Forelimb muscle (tissue), 1 donor: ENCODE measurements around the gene CAPN9. TPM values are rescaled to one million over a fixed set of nuclear protein-coding genes. Genes with fewer than 3 reads are reported as not detected.
"Not testable (repeated sequence)": the region's sequence is repeated elsewhere in the genome, so short reads cannot be mapped to it uniquely, and the experiment has no call there.

Source experiments
- DNase-seq: peaks from one replicate; pipeline ENCODE4 v3.0.0-alpha.2; 2013; ENCODE audit warnings: low read depth
- polyA plus RNA-seq: library from polyadenylated mRNA; unstranded; fragments of 120-200 nt; gene quantifications from one replicate; pipeline ENCODE4 v1.2.1, GENCODE V29; 2013; ENCODE audit not compliant: insufficient read length

CAPN9 gene
- polyA plus RNA-seq, result 0.47 TPM

GRCh38 chr1:230747127-230747730, at the start of gene CAPN9:
TSS of gene CAPN9 (plus strand) at chr1:230747388. CDS start at chr1:230747497, 109 bp downstream.
- DNase-seq, result no peak

DNA sequence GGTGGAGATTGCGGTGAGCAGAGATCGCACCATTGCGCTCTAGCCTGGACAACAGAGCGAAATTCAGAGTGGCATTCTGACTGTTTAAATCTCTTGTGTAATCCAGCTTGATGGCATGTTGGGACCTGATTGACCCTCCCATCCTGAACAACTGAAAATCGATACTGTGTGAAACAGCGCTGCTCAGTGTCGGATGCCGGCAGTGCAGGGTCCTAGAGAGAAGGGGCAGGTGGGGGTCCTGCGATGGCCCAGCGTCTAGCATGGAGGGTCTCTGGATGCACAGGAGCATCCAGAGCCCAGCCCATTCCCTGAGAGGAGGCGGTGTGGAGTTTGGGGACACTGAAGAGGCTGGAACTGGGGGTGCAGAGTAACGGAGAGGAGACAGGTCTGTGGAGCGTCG, 49.1 kb upstream of the CAPN9 start:
- no peak for DNase-seq

DNA sequence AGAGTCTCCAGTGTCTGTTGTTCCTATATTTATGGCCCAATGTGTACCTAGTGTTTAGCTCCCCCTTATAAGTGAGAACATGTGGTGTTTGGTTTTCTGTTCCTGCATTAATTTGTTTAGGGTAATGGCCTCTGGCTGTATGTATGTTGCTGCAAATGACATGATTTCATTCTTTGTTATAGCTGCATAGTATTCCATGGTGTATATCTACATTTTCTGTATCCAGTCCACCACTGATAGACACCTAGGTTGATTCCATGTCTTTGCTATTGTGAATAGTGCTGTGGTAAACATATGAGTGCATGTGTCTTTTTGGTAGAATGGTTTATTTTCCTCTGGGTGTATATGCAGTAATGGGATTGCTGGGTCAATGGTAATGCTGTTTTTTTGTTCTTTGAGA, 48.2 kb upstream of the CAPN9 start:
- not testable (repeated sequence) for DNase-seq

DNA sequence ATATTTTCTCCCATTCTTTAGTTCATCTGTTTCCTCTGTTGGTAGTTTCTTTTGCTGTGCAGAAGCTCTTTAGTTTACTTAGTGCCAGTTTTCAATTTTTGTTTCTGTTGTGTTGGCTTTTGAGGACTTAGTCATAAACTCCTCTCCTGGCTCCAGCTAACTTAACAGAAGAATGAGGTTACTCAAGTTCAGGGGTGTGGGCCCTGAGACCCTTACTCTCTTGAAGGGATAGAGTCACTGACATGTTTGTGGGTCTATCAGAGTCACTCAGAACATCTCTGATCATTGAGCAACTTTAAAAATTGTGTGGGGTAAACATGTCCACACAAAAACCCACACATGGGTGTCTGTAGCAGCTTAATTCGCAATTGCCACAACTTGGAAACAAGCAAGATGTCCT, 47.5 kb upstream of the CAPN9 start:
- no peak for DNase-seq

DNA sequence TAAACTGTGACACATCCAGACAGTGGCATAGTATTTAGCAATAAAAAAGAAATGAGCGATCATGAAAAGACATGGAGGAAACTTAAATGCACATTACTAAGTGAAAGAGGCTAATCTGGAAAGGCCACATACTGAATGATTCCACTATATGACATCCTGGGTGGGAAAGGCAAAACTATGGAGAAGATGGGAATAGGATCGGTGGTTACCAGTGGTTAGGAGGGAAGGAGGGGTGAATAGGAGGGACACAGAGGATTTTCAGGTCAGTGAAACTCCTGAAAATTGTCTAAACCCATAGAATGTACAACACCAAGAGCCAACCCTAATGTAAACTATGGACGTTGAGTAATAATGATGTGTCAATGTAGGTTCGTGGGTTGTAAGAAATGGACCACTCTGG, 47.1 kb upstream of the CAPN9 start:
- no peak for DNase-seq

GRCh38 chr1:230701434-230701833, 45.8 kb upstream of the CAPN9 start:
- DNase-seq, result no peak

GRCh38 chr1:230701895-230702768, 45.1 kb upstream of the CAPN9 start:
- DNase-seq, result no peak

GRCh38 chr1:230702934-230703678, 44.1 kb upstream of the CAPN9 start:
- DNase-seq, result no peak

DNA sequence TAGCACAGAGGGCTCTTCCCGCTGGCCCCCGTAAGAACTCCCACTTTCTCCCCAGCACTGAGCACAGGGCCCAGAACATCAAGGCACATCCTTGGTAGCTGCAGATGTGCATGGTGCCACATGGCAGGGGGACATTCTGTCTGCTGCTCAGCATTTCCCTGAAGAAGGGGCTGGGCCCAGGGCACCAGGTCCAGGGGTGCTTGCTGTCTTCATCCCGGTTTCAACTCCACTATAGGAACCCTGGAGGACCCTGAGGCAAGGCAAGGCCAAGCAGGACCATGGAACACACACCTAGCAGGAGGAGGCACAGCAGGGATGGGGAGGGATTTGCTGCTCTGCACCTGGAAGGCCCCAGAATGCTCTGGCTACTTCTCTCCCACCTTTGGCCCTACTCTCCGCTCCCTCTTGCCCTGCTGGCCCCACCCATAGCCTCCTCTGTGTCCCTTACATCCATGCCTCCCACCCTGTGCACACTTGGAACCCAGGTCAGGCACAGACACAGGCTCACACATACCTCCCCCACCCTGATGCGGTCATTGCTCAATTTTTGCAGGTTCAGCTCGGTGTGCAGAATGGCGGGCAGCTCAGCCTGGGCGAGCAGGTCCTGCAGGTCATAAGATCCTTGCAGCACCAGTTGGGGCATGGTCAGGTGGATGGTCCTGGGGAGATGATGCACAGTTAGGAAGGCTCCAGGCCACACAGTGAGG, 43.4 kb upstream of the CAPN9 start:
- DNase-seq, result no peak

- no peak for DNase-seq
Measured at GRCh38 chr1:230704830-230705229, 42.4 kb upstream of the CAPN9 start.

DNA sequence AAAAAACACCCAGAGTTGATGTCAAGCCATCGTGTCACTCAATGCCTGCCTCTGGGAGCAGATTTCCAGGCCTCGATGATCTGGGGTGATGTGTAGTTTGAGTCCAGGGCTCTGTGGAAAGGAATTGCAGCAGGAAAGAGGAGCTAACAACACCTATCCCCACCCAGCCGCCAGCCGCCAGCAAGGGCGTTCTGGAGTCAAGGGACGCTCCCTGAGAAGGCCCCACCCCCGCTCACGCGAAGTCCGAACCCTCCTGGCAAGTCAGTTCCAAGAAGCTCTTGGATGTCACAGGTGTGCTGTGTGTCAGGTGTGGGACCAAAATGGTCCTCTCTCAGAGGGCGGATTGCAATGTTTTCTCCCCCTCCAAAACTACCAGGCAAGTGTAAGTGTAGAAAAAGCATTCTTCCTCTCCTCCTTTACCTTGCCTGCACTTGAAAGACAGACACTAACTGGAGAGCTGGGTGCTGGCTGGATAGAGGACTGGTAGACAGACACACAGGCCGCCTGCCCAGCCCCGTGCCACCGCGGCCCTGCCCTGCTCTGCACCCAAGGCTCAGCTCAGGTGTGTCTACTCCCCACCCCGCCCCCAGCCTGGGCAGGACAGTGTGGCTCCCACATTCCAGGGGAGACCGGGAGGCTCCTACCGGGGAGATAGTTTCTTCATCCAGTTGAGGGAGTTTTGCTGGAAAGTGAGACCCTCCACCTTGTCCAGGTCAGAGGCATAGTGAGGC, 41.7 kb upstream of the CAPN9 start:
- DNase-seq, result no peak

GRCh38 chr1:230706020-230706699, 41.0 kb upstream of the CAPN9 start:
- no peak for DNase-seq

DNA sequence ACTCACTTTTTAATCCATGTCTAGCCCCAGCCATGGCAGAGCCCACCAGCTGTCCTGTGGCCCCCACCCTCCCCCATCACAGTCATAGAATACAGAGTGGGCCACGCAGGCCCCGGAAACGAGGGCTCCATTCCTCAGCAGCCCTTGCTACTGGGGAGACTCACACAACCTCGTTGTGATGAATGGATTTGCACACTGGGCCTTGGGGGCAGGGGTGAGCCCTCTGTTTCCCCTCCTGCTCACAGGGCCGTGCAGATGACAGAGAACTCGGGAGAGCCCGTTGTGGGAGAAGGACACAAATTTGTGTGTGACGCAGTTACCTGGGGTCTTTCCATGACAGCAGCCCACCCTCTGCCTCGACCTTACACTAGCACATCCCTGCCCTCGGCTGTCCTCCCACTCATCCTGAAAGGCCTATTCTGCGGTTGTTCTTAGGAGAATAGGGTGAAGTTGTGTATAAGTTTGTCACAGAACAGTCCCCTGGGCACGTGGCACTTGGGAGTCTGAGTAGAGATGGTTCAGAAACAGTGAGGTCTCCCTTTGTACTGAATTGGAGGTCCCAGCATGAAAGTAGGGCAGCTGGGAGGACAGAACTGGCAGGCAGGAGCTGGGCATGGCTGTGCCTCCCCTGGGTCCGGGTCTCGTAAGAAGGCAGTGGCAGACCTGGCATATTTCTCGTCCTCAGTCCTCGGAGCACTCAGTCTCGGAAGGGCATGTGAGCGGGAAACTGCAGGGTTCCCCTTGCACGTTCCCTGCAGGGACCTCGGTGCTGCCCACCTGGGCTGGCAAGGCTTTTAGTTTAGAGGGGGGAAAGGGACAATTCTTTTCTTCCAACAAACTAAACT, 40.1 kb upstream of the CAPN9 start:
- no peak for DNase-seq

- DNase-seq, result no peak
Measured at GRCh38 chr1:230707732-230708630, 39.2 kb upstream of the CAPN9 start.

DNA sequence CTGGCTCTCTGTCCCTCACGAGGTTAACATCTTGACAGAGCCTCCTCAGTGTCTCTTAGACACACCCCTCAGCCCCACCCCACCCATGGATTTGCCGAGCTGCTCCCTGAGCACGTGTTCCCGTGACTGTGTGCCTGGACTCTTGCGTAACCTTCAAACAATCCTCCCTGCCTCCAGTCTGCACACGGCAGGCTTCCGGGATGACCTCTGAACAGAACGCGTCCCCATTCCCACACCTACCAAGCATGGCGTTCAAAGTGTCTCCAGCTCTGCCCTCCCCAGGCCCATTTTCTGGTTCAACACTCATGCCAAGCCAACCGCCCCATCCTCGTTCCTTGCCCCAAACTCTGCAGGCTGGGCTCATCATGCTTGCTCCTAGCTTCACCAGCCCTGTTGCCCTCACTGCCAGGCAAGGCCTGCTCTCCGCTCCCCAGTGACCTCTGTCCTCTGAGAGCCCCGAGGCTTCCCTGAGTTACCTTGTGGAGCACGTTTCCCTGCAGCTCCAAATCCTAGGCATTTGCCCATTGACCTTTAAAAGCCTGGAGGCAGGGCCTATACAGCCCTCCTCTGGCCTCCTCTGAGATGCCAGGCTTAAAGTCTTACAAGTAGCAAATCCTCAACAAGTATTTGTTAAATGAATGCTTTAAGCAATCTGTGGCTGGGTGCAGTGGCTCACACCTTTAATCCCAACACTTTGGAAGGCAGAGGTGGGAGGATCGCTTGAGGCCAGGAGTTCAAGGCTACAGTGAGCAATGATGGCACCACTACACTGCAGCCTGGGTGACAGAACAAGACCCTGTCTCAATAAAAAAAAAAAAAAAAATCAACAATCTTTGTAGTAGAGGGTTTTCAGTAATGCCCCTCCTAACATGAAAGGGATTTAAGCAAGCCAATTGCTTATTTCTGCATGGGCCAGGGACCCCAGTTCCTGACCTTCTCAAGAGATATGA, 38.3 kb upstream of the CAPN9 start:
- DNase-seq, result no peak

GRCh38 chr1:230709619-230710542, 37.3 kb upstream of the CAPN9 start:
- DNase-seq, result no peak
